KOPT-K1 (cell line): ENCODE data around the gene TTC7B.

Experiments used
- H3K27ac ChIP-seq: fragments of 200-600 bp; sonication (generic); 2 replicates; pipeline ENCODE4 v1.5.1; 2016; ENCODE audit warnings: antibody characterized with exemption, mild to moderate bottlenecking, low read depth, low read length; ENCODE audit not compliant: poor library complexity, severe bottlenecking
- H3K36me3 ChIP-seq: fragments of 200-600 bp; sonication (generic); 2 replicates; pipeline ENCODE4 v1.5.1; 2017; ENCODE audit warnings: antibody characterized with exemption, mild to moderate bottlenecking, low read length, moderate library complexity; ENCODE audit not compliant: insufficient read depth
- H3K9me3 ChIP-seq: fragments of 200-600 bp; sonication (generic); 2 replicates; pipeline ENCODE4 v1.5.1; 2017; ENCODE audit warnings: antibody characterized with exemption, low read length, mild to moderate bottlenecking; ENCODE audit not compliant: insufficient read depth, poor library complexity, severe bottlenecking

Gene TTC7B

GRCh38 chr14:90521084-90521929 is 294.9 kb downstream of the TTC7B start:
- no peak overlapping the region for H3K27ac ChIP-seq
- no peaks in the 10 kb centered on the region for H3K36me3 ChIP-seq

GRCh38 chr14:90520326-90520725 is 295.9 kb downstream of the TTC7B start:
- H3K36me3 ChIP-seq = no peaks in the 10 kb centered on the region
- H3K27ac ChIP-seq = no peak overlapping the region
- H3K9me3 ChIP-seq = no peaks in the 10 kb centered on the region

More at GRCh38 chr14:90521084-90521929, 294.9 kb downstream of the TTC7B start:
- peaks cover 2% of the 10 kb centered on the region for H3K9me3 ChIP-seq

- H3K9me3 ChIP-seq = no peaks in the 10 kb centered on the region
Measured at GRCh38 chr14:90519262-90519920, 296.8 kb downstream of the TTC7B start.

GRCh38 chr14:90518941-90519256 is 297.3 kb downstream of the TTC7B start:
- Histone ChIP-seq H3K36me3 (no peaks in the 10 kb centered on the region), H3K9me3 (no peaks in the 10 kb centered on the region), H3K27ac (no peak overlapping the region)

More at GRCh38 chr14:90519262-90519920, 296.8 kb downstream of the TTC7B start:
- Histone ChIP-seq H3K36me3 (no peaks in the 10 kb centered on the region), H3K27ac (no peak overlapping the region)

- H3K9me3 ChIP-seq = no peaks in the 10 kb centered on the region
- no peak overlapping the region for H3K27ac ChIP-seq
- no peaks in the 10 kb centered on the region for H3K36me3 ChIP-seq
Measured at GRCh38 chr14:90518069-90518940, 297.9 kb downstream of the TTC7B start.

GRCh38 chr14:90517076-90517841 is 299.0 kb downstream of the TTC7B start:
- Histone ChIP-seq H3K9me3 (no peaks in the 10 kb centered on the region), H3K36me3 (no peaks in the 10 kb centered on the region), H3K27ac (no peak overlapping the region)

GRCh38 chr14:90514566-90514965 is 301.7 kb downstream of the TTC7B start:
- no peak overlapping the region for H3K27ac ChIP-seq
- H3K36me3 ChIP-seq = no peaks in the 10 kb centered on the region
- H3K9me3 ChIP-seq = no peaks in the 10 kb centered on the region

- Histone ChIP-seq H3K27ac (no peak overlapping the region), H3K36me3 (no peaks in the 10 kb centered on the region), H3K9me3 (no peaks in the 10 kb centered on the region)
Measured at GRCh38 chr14:90514015-90514398, 302.2 kb downstream of the TTC7B start.

- Histone ChIP-seq H3K36me3 (no peaks in the 10 kb centered on the region), H3K27ac (no peak overlapping the region), H3K9me3 (no peaks in the 10 kb centered on the region)
Measured at GRCh38 chr14:90513161-90514014, 302.8 kb downstream of the TTC7B start.

GRCh38 chr14:90512329-90512991 is 303.8 kb downstream of the TTC7B start:
- Histone ChIP-seq H3K27ac (no peak overlapping the region), H3K36me3 (no peaks in the 10 kb centered on the region), H3K9me3 (no peaks in the 10 kb centered on the region)

GRCh38 chr14:90511795-90512328 is 304.4 kb downstream of the TTC7B start:
- Histone ChIP-seq H3K9me3 (no peaks in the 10 kb centered on the region), H3K27ac (no peak overlapping the region)

GRCh38 chr14:90511252-90511651 is 305.0 kb downstream of the TTC7B start:
- Histone ChIP-seq H3K9me3 (no peaks in the 10 kb centered on the region), H3K36me3 (no peaks in the 10 kb centered on the region), H3K27ac (no peak overlapping the region)

More at GRCh38 chr14:90511795-90512328, 304.4 kb downstream of the TTC7B start:
- no peaks in the 10 kb centered on the region for H3K36me3 ChIP-seq

GRCh38 chr14:90510159-90510558 is 306.1 kb downstream of the TTC7B start:
- Histone ChIP-seq H3K27ac (no peak overlapping the region), H3K36me3 (no peaks in the 10 kb centered on the region), H3K9me3 (no peaks in the 10 kb centered on the region)
